SK-N-MC (cell line): Measurements from ENCODE around the gene CCDC32.

Source experiments
- DNase-seq: peaks from one replicate; pipeline ENCODE4 v3.0.0-alpha.2; 2011; ENCODE audit warnings: low read depth, low spot score
- H3K27ac ChIP-seq: fragments of 200-600 bp; sonication (generic); 2 replicates; pipeline ENCODE4 v1.5.1; 2016; ENCODE audit warnings: mixed run types
- H3K36me3 ChIP-seq: fragments of 200-600 bp; sonication (generic); 2 replicates; pipeline ENCODE4 v1.6.1; 2017; ENCODE audit warnings: antibody characterized with exemption, low read length, mixed read lengths; ENCODE audit not compliant: insufficient read depth
- H3K4me3 ChIP-seq: fragments of 200-600 bp; sonication (generic); 2 replicates; pipeline ENCODE4 v1.5.1; 2016
- H3K9ac ChIP-seq: fragments of 200-600 bp; sonication (generic); 2 replicates; pipeline ENCODE4 v1.8.0; 2017; ENCODE audit warnings: mixed run types, mixed read lengths; ENCODE audit not compliant: insufficient read length
- H3K9me3 ChIP-seq: fragments of 200-600 bp; sonication (generic); 2 replicates; pipeline ENCODE4 v1.6.1; 2017; ENCODE audit warnings: low read depth, mild to moderate bottlenecking, antibody characterized with exemption, low read length, moderate library complexity, mixed read lengths
- EZH2 ChIP-seq: fragments of 200-600 bp; sonication (generic); IDR thresholded peaks from one replicate; pipeline ENCODE4 v1.6.1; 2017; ENCODE audit warnings: antibody characterized with exemption
- FOXP2 ChIP-seq: optimal IDR thresholded peaks from 2 replicates; pipeline ENCODE3; 2011; ENCODE audit warnings: mild to moderate bottlenecking, moderate library complexity; ENCODE audit not compliant: insufficient read depth; ENCODE audit errors: extremely low read length, control extremely low read depth
- POLR2AphosphoS5 ChIP-seq: IDR thresholded peaks from 2 replicates; pipeline ENCODE4 v1.6.1; 2012; ENCODE audit warnings: mild to moderate bottlenecking, low read depth, low read length, borderline replicate concordance

The CCDC32 gene, protein sequence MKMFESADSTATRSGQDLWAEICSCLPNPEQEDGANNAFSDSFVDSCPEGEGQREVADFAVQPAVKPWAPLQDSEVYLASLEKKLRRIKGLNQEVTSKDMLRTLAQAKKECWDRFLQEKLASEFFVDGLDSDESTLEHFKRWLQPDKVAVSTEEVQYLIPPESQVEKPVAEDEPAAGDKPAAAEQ

DNA sequence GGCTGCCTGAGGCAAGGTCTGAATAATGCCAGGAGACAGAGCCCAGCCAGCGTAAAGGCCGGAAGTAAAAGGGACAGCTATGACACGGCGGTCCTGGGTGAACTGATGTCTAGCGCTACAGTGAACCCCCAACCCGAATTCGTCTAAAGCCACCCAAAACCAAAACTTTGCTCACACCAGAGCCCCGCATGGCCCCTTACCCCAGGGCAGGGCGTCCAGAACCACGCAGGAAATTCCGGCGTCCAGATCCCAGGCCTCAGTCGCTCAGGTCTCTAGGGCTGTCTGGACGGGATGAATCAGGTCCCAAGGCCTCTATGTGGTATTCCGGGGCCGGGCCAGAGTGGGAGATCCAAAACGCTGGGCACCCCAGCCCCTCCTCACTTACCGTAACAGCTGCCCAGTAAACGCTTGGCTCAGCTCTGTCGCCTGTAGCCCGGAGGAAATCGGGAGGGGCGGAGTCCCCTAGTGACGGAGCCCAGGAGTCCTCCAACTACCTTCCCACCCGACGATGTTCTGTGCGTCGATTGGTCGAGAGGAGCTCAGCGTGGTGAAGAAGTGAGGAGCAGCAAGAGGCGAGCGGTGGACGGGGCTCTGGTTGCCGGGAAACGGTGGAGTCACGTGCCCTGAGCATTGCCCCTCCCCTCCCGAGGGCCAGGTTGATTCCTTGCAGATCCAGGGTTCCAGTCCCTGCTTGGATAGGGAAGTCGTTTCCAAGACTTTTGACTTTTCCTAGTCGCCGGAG lies at the start of gene CCDC32:
TSS of gene CCDC32 (minus strand) at position 452 of the 742 bp plus-strand sequence. CDS start 2,027 bp downstream, outside the sequence.
- H3K9me3 ChIP-seq = no peaks in the 10 kb centered on the region
- peak within 1 kb of the TSS; percentile 99 for H3K4me3 ChIP-seq
- H3K36me3 ChIP-seq = peaks cover 4% of the 10 kb centered on the region; the same call in 1 of the 2 replicates
- H3K27ac ChIP-seq = no peak within 1 kb of the TSS
- DNase-seq = peak; percentile 87
- peak within 1 kb of the TSS; percentile 85 for H3K9ac ChIP-seq
- TF ChIP-seq POLR2AphosphoS5 (peak; percentile 78), FOXP2 (no peak)

DNA sequence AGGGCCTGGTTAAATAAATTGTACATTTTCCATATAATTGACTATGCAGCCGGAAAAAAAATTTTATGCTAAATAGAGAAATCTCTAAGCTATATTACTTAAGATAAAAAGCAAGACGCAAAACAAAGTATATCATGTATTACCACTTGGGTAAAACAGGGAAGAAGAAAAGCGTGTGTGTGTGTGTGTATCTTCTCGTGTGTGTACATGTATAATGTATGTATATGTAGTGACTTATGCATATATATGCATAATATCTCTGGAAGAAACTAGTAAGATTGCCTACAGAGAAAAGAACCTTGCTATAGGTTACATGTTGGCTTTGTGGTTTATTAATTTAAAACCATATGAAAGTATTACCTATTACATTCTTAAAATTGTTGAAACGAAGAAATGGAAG lies 48.2 kb upstream of the CCDC32 start:
- Histone ChIP-seq H3K36me3 (peaks cover 18% of the 10 kb centered on the region), H3K4me3 (no peak overlapping the region), H3K9ac (no peak overlapping the region), H3K27ac (no peak overlapping the region), H3K9me3 (no peaks in the 10 kb centered on the region)
- DNase-seq = no peak
- no peak for TF ChIP-seq POLR2AphosphoS5

DNA sequence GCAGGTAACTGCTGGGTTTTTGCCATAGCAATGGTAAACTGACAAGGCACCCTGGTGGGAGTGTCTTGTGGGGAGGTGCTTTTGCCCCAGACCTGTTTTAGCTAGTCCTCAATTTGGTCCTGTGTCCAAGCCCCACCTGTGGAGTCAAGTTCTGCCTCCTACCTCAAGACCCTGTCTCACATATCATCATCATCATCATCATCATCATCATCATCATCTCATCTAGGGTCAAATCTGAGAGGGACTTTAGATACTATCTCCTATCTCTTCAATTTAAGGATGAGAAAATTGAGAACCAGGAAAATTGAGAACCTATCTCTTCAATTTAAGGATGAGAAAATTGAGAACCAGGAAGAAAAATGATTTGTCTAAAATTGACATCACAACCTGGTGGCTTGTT lies 39.1 kb upstream of the CCDC32 start:
- no peak for DNase-seq
- no peak overlapping the region for H3K27ac ChIP-seq
- H3K4me3 ChIP-seq = no peak overlapping the region
- no peak overlapping the region for H3K9ac ChIP-seq
- TF ChIP-seq FOXP2 = no peak
- no peak for TF ChIP-seq EZH2
- no peak for TF ChIP-seq POLR2AphosphoS5
- no peaks in the 10 kb centered on the region for H3K9me3 ChIP-seq
- H3K36me3 ChIP-seq = peaks cover 3% of the 10 kb centered on the region; the same call in 1 of the 2 replicates

DNA sequence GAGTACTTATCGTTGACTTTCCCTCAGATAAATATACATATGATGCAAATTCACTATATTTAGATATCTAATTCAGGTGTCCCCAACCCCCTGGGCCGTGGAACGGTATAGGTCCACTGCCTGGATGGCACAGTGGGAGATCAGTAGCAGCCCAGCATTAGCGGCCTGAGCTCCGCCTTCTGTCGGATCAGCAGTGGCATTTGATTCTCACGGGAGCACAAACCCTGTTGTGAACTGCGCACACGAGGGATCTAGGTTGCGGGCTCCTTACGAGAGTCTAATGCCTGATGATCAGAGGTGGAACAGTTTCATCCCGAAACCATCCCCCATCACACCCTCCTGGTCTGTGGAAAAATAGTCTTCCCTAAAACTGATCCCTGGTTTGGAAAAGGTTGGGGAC lies 36.1 kb upstream of the CCDC32 start:
- H3K27ac ChIP-seq = no peak overlapping the region
- H3K4me3 ChIP-seq = no peak overlapping the region
- no peak for DNase-seq
- TF ChIP-seq EZH2 (no peak), FOXP2 (no peak), POLR2AphosphoS5 (no peak)
- H3K36me3 ChIP-seq = no peaks in the 10 kb centered on the region; the same call in 1 of the 2 replicates
- H3K9me3 ChIP-seq = no peaks in the 10 kb centered on the region
- H3K9ac ChIP-seq = no peak overlapping the region

DNA sequence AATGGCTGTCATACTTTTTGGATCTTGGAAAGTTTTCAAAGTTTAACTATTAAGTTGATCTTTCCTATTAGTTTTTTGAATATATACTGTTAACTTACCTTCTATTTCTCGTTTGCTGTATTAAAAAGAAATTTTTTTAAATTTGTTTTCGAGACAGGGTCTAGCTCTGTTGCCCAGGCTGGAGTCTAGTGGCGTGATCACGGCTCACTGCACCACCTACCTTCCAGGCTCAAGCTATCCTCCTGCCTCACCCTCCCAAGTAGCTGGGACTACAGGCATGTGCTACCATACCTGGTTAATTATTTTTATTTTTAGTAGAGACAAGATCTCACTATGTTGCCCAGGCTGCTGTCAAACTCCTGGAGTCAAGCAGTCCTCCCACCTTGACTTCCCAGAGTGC lies 33.8 kb upstream of the CCDC32 start:
- no peak overlapping the region for H3K9ac ChIP-seq
- H3K27ac ChIP-seq = no peak overlapping the region
- TF ChIP-seq EZH2 = no peak
- no peak for TF ChIP-seq FOXP2
- TF ChIP-seq POLR2AphosphoS5 = no peak
- H3K9me3 ChIP-seq = no peaks in the 10 kb centered on the region
- no peaks in the 10 kb centered on the region for H3K36me3 ChIP-seq
- no peak overlapping the region for H3K4me3 ChIP-seq
- no peak for DNase-seq

DNA sequence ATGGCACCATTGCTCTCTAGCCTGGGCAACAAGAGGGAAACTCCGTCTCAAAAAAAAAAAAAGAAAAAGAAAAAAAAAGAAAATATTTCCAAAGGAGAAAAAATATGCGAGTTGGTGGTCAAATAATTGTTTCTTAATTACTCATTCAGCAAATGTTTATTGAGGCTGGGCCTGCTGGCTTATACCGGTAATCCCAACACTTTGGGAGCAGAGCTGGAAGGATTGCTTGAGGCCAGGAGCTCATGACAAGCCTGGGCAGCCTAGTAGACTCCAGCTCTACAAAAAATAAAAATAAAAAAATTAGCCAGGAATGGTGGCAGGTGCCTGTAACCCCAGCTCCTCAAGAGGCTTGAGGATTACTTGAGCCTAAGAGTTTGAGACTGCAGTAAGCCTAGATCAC lies 33.3 kb upstream of the CCDC32 start:
- Histone ChIP-seq H3K36me3 (no peaks in the 10 kb centered on the region), H3K27ac (no peak overlapping the region), H3K9me3 (no peaks in the 10 kb centered on the region), H3K9ac (no peak overlapping the region), H3K4me3 (no peak overlapping the region)
- TF ChIP-seq EZH2 (no peak), POLR2AphosphoS5 (no peak), FOXP2 (no peak)
- no peak for DNase-seq

DNA sequence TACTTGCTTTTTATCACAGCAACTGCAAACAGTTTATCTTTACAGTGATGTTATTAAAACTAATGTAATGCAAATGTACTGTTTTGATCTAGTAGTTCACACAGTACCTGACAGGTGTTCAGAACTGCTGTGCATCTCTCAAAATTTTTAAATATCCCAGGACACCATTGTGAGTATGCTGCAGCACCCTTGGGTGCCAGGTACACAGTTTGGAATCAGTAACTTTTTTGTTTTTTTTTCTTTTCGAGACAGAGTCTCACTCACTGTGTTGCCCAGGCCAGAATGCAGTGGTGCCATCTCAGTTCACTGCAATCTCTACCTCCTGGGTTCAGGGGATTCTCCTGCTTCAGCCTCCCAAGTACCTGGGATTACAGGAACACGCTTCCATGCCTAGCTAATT lies 32.2 kb upstream of the CCDC32 start:
- DNase-seq = no peak
- Histone ChIP-seq H3K36me3 (no peaks in the 10 kb centered on the region), H3K9me3 (no peaks in the 10 kb centered on the region), H3K27ac (no peak overlapping the region), H3K4me3 (no peak overlapping the region), H3K9ac (no peak overlapping the region)
- TF ChIP-seq EZH2 (no peak), POLR2AphosphoS5 (no peak), FOXP2 (no peak)

DNA sequence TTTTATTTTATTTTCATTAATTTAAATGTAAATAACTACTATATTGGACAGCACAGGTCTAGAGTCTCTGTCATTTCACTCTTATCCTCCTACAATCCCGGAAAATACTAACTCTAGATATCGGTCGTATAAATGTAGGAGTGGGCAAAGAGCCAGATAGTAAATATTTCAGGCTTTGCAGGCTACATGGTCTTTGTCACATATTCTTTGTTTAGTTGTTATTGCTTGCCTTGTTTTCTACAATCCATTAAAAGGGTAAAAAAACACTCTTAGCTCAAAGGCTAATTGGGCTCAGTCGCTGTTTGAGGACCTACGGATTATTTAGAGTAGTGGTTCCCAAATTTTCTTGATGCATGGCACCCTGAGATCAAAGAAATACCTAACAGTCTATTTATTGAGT lies 30.9 kb upstream of the CCDC32 start:
- Histone ChIP-seq H3K4me3 (peak overlapping the region; percentile 81), H3K9me3 (no peaks in the 10 kb centered on the region), H3K9ac (peak overlapping the region; percentile 9), H3K27ac (no peak overlapping the region), H3K36me3 (no peaks in the 10 kb centered on the region)
- TF ChIP-seq FOXP2 (no peak), POLR2AphosphoS5 (no peak), EZH2 (no peak)
- DNase-seq = no peak

DNA sequence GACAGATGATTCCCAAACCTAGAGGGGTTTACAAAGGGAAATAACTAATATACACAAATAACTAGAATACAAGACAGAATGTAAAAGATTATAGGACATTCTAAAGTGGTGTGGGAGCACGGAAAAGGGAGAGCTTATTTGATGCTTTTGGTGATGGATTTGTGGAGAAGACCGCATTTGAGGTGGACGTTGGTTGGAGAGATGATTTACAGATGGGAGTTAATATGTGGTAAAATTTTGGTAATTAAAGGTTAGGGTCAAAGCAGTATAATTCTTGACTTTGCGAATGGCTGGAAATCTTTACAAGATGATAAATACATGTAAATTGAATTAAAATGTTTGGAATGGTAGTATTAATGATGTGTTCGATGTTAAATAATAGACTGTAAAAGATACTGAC lies 30.4 kb upstream of the CCDC32 start:
- Histone ChIP-seq H3K9me3 (no peaks in the 10 kb centered on the region), H3K27ac (no peak overlapping the region), H3K9ac (peak overlapping the region; percentile 93), H3K36me3 (no peaks in the 10 kb centered on the region), H3K4me3 (peak overlapping the region; percentile 81)
- DNase-seq = no peak
- TF ChIP-seq POLR2AphosphoS5 = no peak
- TF ChIP-seq EZH2 = no peak
- TF ChIP-seq FOXP2 = no peak
